GM12892 (cell line): ENCODE measurements around the gene GLP1R.

Experiments used
- POLR2A ChIP-seq: IDR thresholded peaks from 2 replicates; pipeline ENCODE4 v1.6.1; 2011; ENCODE audit warnings: low read depth, low read length, control low read depth
- POLR2AphosphoS5 ChIP-seq: IDR thresholded peaks from 2 replicates; pipeline ENCODE4 v1.6.1; 2011; ENCODE audit warnings: low read depth, low read length, control low read depth

GRCh38 chr6:39108041-39108839, 59.7 kb downstream of the GLP1R start:
- TF ChIP-seq POLR2AphosphoS5 (no peak), POLR2A (no peak)
